HCT116 (cell line): ENCODE results near the gene SPIRE2.

ENCODE experiments used
- ATF3 ChIP-seq: IDR thresholded peaks from 2 replicates; pipeline ENCODE4 v1.6.1; 2012
- CBX3 ChIP-seq: IDR thresholded peaks from 2 replicates; pipeline ENCODE4 v1.6.1; 2012; ENCODE audit warnings: low read depth
- CEBPB ChIP-seq: IDR thresholded peaks from 2 replicates; pipeline ENCODE4 v1.6.1; 2012; ENCODE audit warnings: low read depth
- CTCF ChIP-seq, 3 experiments: fragments of 200-600 bp in 1 of 3; sonication (generic) in 1 of 3; IDR thresholded peaks in 2 of 3; conservative IDR thresholded peaks in 1 of 3; 2 replicates each; pipeline ENCODE4 v1.5.1; 2012 to 2017; ENCODE audit warnings: low read depth in 2 of 3, low read length in 2 of 3, antibody characterized with exemption in 1 of 3, borderline replicate concordance in 1 of 3, control low read depth in 1 of 3, mild to moderate bottlenecking in 1 of 3, mixed read lengths in 1 of 3, mixed run types in 1 of 3, moderate library complexity in 1 of 3; ENCODE audit not compliant: insufficient read depth in 1 of 3
- EZH2 ChIP-seq: fragments of 200-600 bp; sonication (generic); IDR thresholded peaks from 2 replicates; pipeline ENCODE4 v1.6.1; 2017; ENCODE audit warnings: antibody characterized with exemption, mixed run types
- EZH2phosphoT487 ChIP-seq: fragments of 200-600 bp; IDR thresholded peaks from 2 replicates; pipeline ENCODE4 v1.6.1; 2018; ENCODE audit warnings: antibody characterized with exemption, borderline replicate concordance
- RAD21 ChIP-seq: IDR thresholded peaks from 2 replicates; pipeline ENCODE4 v1.6.1; 2012; ENCODE audit warnings: low read depth, mild to moderate bottlenecking
- TCF7L2 ChIP-seq: IDR thresholded peaks from 2 replicates; pipeline ENCODE4 v1.7.0; 2011; ENCODE audit warnings: borderline replicate concordance, inconsistent platforms; ENCODE audit not compliant: insufficient read depth, insufficient read length; ENCODE audit errors: extremely low read depth
- ZBTB33 ChIP-seq: IDR thresholded peaks from 2 replicates; pipeline ENCODE4 v1.6.1; 2011; ENCODE audit warnings: mild to moderate bottlenecking, low read length, moderate library complexity; ENCODE audit not compliant: insufficient replicate concordance; ENCODE audit errors: extremely low read depth
- ZNF274 ChIP-seq: fragments of 200-500 bp; sonication (Bioruptor generic); IDR thresholded peaks from 2 replicates; pipeline ENCODE4 v1.6.1; 2014; ENCODE audit warnings: mild to moderate bottlenecking, low read depth, low read length, inconsistent platforms

GRCh38 chr16:89860747-89861304, 32.6 kb downstream of the SPIRE2 start:
- TF ChIP-seq ZBTB33 = no peak
- peak; percentile 94 to 100 (median 100) for TF ChIP-seq CTCF (IDR thresholded peaks at IDR 0.05 in 2 of 3, conservative IDR thresholded peaks at IDR 0.05 in 1 of 3; ENCODE audit: borderline replicate concordance in 1 of 3, insufficient read depth in 1 of 3, low read depth in 2 of 3, low read length in 2 of 3)
- no peak for TF ChIP-seq CBX3
- TF ChIP-seq CEBPB = no peak
- TF ChIP-seq ZNF274 = no peak
- TF ChIP-seq EZH2phosphoT487 = no peak
- no peak for TF ChIP-seq EZH2
- TF ChIP-seq TCF7L2 = no peak
- TF ChIP-seq ATF3 = no peak
- TF ChIP-seq RAD21 = peak; percentile 100
